Sigmoid colon (tissue), 4 donors: Measurements from ENCODE around the gene C1orf141.
A peak's percentile ranks its signal among the peaks of the same experiment; 100 is the strongest.

Experiments
- EP300 ChIP-seq, 4 donors: sonication (generic); formaldehyde crosslinking; IDR thresholded peaks; one replicate each; pipeline ENCODE4 v1.6.1; 2017; ENCODE audit warnings: antibody characterized with exemption in 4 of 4
- POLR2A ChIP-seq, 2 donors: fragments of 450-650 bp; IDR thresholded peaks; one replicate each; pipeline ENCODE4 v1.6.1; 2016; ENCODE audit warnings: antibody characterized with exemption in 2 of 2, mild to moderate bottlenecking in 2 of 2, moderate library complexity in 2 of 2
- POLR2AphosphoS5 ChIP-seq, 4 donors: sonication (generic); formaldehyde crosslinking; IDR thresholded peaks; one replicate each; pipeline ENCODE4 v1.6.1; 2017; ENCODE audit warnings: antibody characterized with exemption in 4 of 4
- TF ChIP-seq, protein P1 (sequence below), 4 experiments: fragments of 450-650 bp in 3 of 4; fragments of 200-600 bp in 1 of 4; IDR thresholded peaks; one replicate each; pipeline ENCODE4 v1.5.1; 2016 to 2019; ENCODE audit warnings: antibody characterized with exemption in 4 of 4, mild to moderate bottlenecking in 3 of 4, moderate library complexity in 2 of 4

DNA sequence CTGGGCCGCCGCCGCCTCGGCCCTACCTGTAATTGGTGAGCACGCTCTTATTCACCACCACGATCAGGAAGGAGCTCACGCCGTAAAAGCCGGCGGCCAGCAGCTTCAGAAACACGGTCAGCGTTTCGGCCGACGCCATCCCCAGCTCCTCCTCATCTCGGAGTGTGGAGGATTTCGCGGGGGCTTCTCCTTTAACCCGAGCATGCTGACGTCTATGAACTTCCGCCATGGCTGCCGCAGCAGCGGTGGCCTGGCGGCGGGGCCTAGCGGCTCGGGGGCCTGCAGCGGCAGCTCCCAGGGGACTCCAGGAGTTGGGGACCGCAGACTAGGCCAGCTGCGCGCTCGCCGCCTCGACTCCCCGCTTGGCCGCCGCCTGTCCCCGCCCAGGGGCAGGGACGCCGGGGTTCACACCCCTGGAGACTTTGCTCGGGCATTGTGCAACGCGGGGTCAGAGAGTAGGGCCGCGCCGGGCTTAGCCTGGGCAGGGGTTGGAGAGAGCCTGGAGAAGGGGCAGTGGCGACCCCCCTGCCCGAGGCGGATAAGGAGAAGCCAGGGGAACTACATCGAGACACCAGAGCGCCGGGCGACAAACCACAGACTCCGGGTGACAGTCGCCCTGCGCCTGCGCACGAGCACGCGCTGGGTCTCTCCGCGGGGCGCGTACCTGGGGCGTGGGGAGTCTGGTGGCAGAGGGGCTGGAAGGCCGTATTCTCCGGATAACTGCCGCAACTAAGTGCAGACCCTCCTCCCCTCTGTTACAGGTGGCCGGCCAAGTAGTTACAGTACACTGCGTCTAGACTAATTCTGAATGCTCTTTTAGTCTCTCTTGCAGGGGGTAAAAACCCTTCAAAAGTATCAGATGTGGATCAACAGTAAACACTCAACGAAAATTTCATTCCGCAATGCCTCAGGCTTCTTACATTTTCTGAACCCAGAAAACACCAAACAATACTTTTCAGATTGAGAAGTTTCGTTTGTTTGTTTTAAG lies 80.7 kb downstream of the C1orf141 start, which contains the start of gene SLC35D1:
- TF ChIP-seq, protein P1, sequence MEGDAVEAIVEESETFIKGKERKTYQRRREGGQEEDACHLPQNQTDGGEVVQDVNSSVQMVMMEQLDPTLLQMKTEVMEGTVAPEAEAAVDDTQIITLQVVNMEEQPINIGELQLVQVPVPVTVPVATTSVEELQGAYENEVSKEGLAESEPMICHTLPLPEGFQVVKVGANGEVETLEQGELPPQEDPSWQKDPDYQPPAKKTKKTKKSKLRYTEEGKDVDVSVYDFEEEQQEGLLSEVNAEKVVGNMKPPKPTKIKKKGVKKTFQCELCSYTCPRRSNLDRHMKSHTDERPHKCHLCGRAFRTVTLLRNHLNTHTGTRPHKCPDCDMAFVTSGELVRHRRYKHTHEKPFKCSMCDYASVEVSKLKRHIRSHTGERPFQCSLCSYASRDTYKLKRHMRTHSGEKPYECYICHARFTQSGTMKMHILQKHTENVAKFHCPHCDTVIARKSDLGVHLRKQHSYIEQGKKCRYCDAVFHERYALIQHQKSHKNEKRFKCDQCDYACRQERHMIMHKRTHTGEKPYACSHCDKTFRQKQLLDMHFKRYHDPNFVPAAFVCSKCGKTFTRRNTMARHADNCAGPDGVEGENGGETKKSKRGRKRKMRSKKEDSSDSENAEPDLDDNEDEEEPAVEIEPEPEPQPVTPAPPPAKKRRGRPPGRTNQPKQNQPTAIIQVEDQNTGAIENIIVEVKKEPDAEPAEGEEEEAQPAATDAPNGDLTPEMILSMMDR (IDR thresholded peaks at IDR 0.05) = no peak
- peak; percentile 26 to 52 for TF ChIP-seq POLR2A (IDR thresholded peaks at IDR 0.05)
- no peak for TF ChIP-seq EP300 (IDR thresholded peaks at IDR 0.05)
- TF ChIP-seq POLR2AphosphoS5 (IDR thresholded peaks at IDR 0.05) = peak; percentile 51 to 75 (median 66)
